GM18519 (cell line): ENCODE data around the gene ZNF346.

Experiments
- ATAC-seq: cut with Tn5 transposase; IDR thresholded peaks from one replicate; pipeline ENCODE4 v1.9.1; 2021; ENCODE audit warnings: mild to moderate bottlenecking, moderate library complexity; ENCODE audit not compliant: unreplicated experiment, low FRiP score

Gene ZNF346

GRCh38 chr5:177111720-177112394, 89.4 kb downstream of the ZNF346 start:
- ATAC-seq = no peak

- ATAC-seq = no peak
These were observed 90.2 kb downstream of the ZNF346 start for GRCh38 chr5:177112589-177113220.

- no peak for ATAC-seq
These were observed 91.3 kb downstream of the ZNF346 start for GRCh38 chr5:177113566-177114424.

- ATAC-seq = no peak
These were observed 94.3 kb downstream of the ZNF346 start for GRCh38 chr5:177116631-177117373.

GRCh38 chr5:177117441-177118045, 95.0 kb downstream of the ZNF346 start:
- no peak for ATAC-seq

GRCh38 chr5:177122566-177122965, 100.1 kb downstream of the ZNF346 start:
- ATAC-seq = no peak

- no peak for ATAC-seq
These were observed 101.4 kb downstream of the ZNF346 start for GRCh38 chr5:177123789-177124485.

- ATAC-seq = no peak
These were observed 102.0 kb downstream of the ZNF346 start for GRCh38 chr5:177124486-177124991.

GRCh38 chr5:177126771-177127170, 104.3 kb downstream of the ZNF346 start:
- ATAC-seq = no peak

- ATAC-seq = no peak
These were observed 106.1 kb downstream of the ZNF346 start for GRCh38 chr5:177128551-177128981.

- no peak for ATAC-seq
These were observed 107.9 kb downstream of the ZNF346 start for GRCh38 chr5:177130211-177131018.
